MM.1S (cell line): ENCODE data around the gene NFKBIZ.

Source experiments
- DNase-seq: peaks from one replicate; pipeline ENCODE4 v3.0.0-alpha.2; 2015
- H2AFZ ChIP-seq: fragments of 300-600 bp; sonication (generic); 2 replicates; pipeline ENCODE4 v1.6.0; 2016; ENCODE audit warnings: antibody characterized with exemption, low read length
- H3F3A ChIP-seq: fragments of 300-600 bp; sonication (generic); 2 replicates; pipeline ENCODE4 v1.6.1; 2016; ENCODE audit warnings: mild to moderate bottlenecking, antibody characterized with exemption, low read length, moderate library complexity, mixed read lengths; ENCODE audit not compliant: insufficient read depth
- H3K27ac ChIP-seq: fragments of 300-600 bp; sonication (generic); 2 replicates; pipeline ENCODE4 v1.5.1; 2016; ENCODE audit warnings: mild to moderate bottlenecking, low read length
- H3K27me3 ChIP-seq: fragments of 300-600 bp; sonication (generic); replicated peaks from 2 replicates; pipeline ENCODE4 v1.6.0; 2016; ENCODE audit warnings: low read length; ENCODE audit not compliant: insufficient read depth
- H3K36me3 ChIP-seq: fragments of 300-600 bp; sonication (generic); replicated peaks from 2 replicates; pipeline ENCODE4 v1.6.1; 2016; ENCODE audit warnings: mild to moderate bottlenecking, low read length, mixed read lengths; ENCODE audit not compliant: insufficient read depth
- H3K4me1 ChIP-seq: fragments of 300-600 bp; sonication (generic); 2 replicates; pipeline ENCODE4 v1.6.1; 2016; ENCODE audit warnings: low read length, mixed read lengths
- H3K4me2 ChIP-seq: fragments of 300-600 bp; sonication (generic); 2 replicates; pipeline ENCODE4 v1.6.0; 2016; ENCODE audit warnings: low read depth, low read length
- H3K4me3 ChIP-seq: fragments of 300-600 bp; sonication (generic); 2 replicates; pipeline ENCODE4 v1.5.1; 2016; ENCODE audit warnings: low read length, mixed read lengths
- H3K79me2 ChIP-seq: fragments of 300-600 bp; sonication (generic); 2 replicates; pipeline ENCODE4 v1.6.1; 2016; ENCODE audit warnings: mixed run types, low read length, mixed read lengths
- H3K9ac ChIP-seq: fragments of 300-600 bp; sonication (generic); 2 replicates; pipeline ENCODE4 v1.6.1; 2016; ENCODE audit warnings: low read length, mixed read lengths
- H3K9me2 ChIP-seq: fragments of 300-600 bp; sonication (generic); replicated peaks from 2 replicates; pipeline ENCODE4 v1.6.1; 2016; ENCODE audit warnings: mild to moderate bottlenecking, low read length, mixed read lengths; ENCODE audit not compliant: insufficient read depth
- H3K9me3 ChIP-seq: fragments of 300-600 bp; sonication (generic); replicated peaks from 2 replicates; pipeline ENCODE4 v1.6.1; 2016; ENCODE audit warnings: mild to moderate bottlenecking, low read length, mixed read lengths; ENCODE audit not compliant: insufficient read depth
- H4K20me1 ChIP-seq: fragments of 300-600 bp; sonication (generic); 2 replicates; pipeline ENCODE4 v1.6.1; 2016; ENCODE audit warnings: mild to moderate bottlenecking, low read length, moderate library complexity, mixed read lengths; ENCODE audit not compliant: insufficient read depth
- CTCF ChIP-seq: fragments of 300-600 bp; sonication (generic); IDR thresholded peaks from 2 replicates; pipeline ENCODE4 v1.5.1; 2016; ENCODE audit warnings: antibody characterized with exemption, low read length, mixed read lengths
- EZH2 ChIP-seq: fragments of 300-600 bp; sonication (generic); optimal IDR thresholded peaks from 2 replicates; pipeline ENCODE3; 2017; ENCODE audit warnings: low read depth, mild to moderate bottlenecking, antibody characterized with exemption, low read length, mixed read lengths
- EZH2phosphoT487 ChIP-seq: fragments of 300-600 bp; sonication (generic); IDR thresholded peaks from 2 replicates; pipeline ENCODE4 v1.6.1; 2018; ENCODE audit warnings: antibody characterized with exemption, low read length

The NFKBIZ gene

GRCh38 chr3:101840066-101840465 is 9.2 kb upstream of the NFKBIZ start:
- Histone ChIP-seq H3K4me3 (no peak overlapping the region), H2AFZ (no peak overlapping the region), H3K4me2 (no peak overlapping the region), H3K27ac (no peak overlapping the region), H3K36me3 (no peaks in the 10 kb centered on the region), H4K20me1 (no peaks in the 10 kb centered on the region), H3K9me2 (no peaks in the 10 kb centered on the region), H3K79me2 (no peaks in the 10 kb centered on the region), H3K4me1 (no peaks in the 10 kb centered on the region), H3K9me3 (no peaks in the 10 kb centered on the region), H3K27me3 (no peaks in the 10 kb centered on the region), H3F3A (no peaks in the 10 kb centered on the region), H3K9ac (no peak overlapping the region)
- DNase-seq: no peak
- TF ChIP-seq EZH2 (no peak), EZH2phosphoT487 (no peak), CTCF (no peak)

GRCh38 chr3:101842245-101842934 is 6.9 kb upstream of the NFKBIZ start:
- H4K20me1 ChIP-seq: no peaks in the 10 kb centered on the region
- H3K4me1 ChIP-seq: no peaks in the 10 kb centered on the region
- H3K36me3 ChIP-seq: no peaks in the 10 kb centered on the region
- no peak for DNase-seq
- TF ChIP-seq EZH2phosphoT487: no peak
- no peak for TF ChIP-seq EZH2
- no peak for TF ChIP-seq CTCF
- no peak overlapping the region for H2AFZ ChIP-seq
- H3K9me3 ChIP-seq: no peaks in the 10 kb centered on the region
- no peaks in the 10 kb centered on the region for H3K27me3 ChIP-seq
- no peak overlapping the region for H3K27ac ChIP-seq
- no peak overlapping the region for H3K9ac ChIP-seq
- no peak overlapping the region for H3K4me2 ChIP-seq
- H3K9me2 ChIP-seq: no peaks in the 10 kb centered on the region
- no peaks in the 10 kb centered on the region for H3F3A ChIP-seq
- no peak overlapping the region for H3K4me3 ChIP-seq
- no peaks in the 10 kb centered on the region for H3K79me2 ChIP-seq

GRCh38 chr3:101842935-101843330 is 6.4 kb upstream of the NFKBIZ start:
- H3K9me2 ChIP-seq: no peaks in the 10 kb centered on the region
- DNase-seq: no peak
- no peak overlapping the region for H2AFZ ChIP-seq
- H3K9ac ChIP-seq: no peak overlapping the region
- no peak overlapping the region for H3K27ac ChIP-seq
- H3K27me3 ChIP-seq: no peaks in the 10 kb centered on the region
- H3K9me3 ChIP-seq: no peaks in the 10 kb centered on the region
- no peak overlapping the region for H3K4me2 ChIP-seq
- H3K79me2 ChIP-seq: no peaks in the 10 kb centered on the region
- H3F3A ChIP-seq: peaks cover under 1% of the 10 kb centered on the region; the same call in 1 of the 2 replicates
- no peaks in the 10 kb centered on the region for H3K36me3 ChIP-seq
- TF ChIP-seq CTCF: no peak
- TF ChIP-seq EZH2phosphoT487: no peak
- TF ChIP-seq EZH2: no peak
- H3K4me1 ChIP-seq: no peaks in the 10 kb centered on the region
- no peaks in the 10 kb centered on the region for H4K20me1 ChIP-seq
- no peak overlapping the region for H3K4me3 ChIP-seq
